Hematopoietic multipotent progenitor cell (in vitro differentiated cells): Measurements from ENCODE around the gene DOK3. TPM values are rescaled to one million over a fixed set of nuclear protein-coding genes. Genes with fewer than 3 reads are reported as not detected.

Experiments used
- DNase-seq, 3 donors: peaks; one replicate each; pipeline ENCODE4 v3.0.0-alpha.2; 2011 to 2015; ENCODE audit warnings: low read depth in 2 of 3, low spot score in 2 of 3
- total RNA-seq: library from RNA; depleted of rRNA; stranded (reverse); fragments of >200 nt; gene quantifications from one replicate; pipeline ENCODE4 v1.2.3, GENCODE V29; 2012

Gene DOK3
- total RNA-seq, 1 donor = 57.1 TPM

- DNase-seq = peak; percentile 92 to 96 (median 94)
Measured at GRCh38 chr5:177455661-177456590, 53.7 kb downstream of the DOK3 start.

- DNase-seq = peak; percentile 81 to 84 (median 84)
Measured at GRCh38 chr5:177455036-177455660, 54.5 kb downstream of the DOK3 start.

- peak; percentile 92 to 100 (median 92) for DNase-seq
Measured at GRCh38 chr5:177454397-177455035, 55.1 kb downstream of the DOK3 start.

GRCh38 chr5:177453852-177454396 is 55.7 kb downstream of the DOK3 start:
- DNase-seq = peak in 2 of 3 donors; percentile 56 to 86

GRCh38 chr5:177452688-177453638 is 56.7 kb downstream of the DOK3 start:
- DNase-seq = no peak

Other genes starting within 250 kb of the DOK3 start
- gene RAB24, start 206.1 kb downstream of the DOK3 start, total RNA-seq = 32.6 TPM
- gene PRELID1, start 206.0 kb downstream of the DOK3 start, total RNA-seq = 105 TPM
- 11.0 TPM for gene MXD3, start 197.9 kb downstream of the DOK3 start, total RNA-seq
- gene LMAN2, start 158.2 kb downstream of the DOK3 start, total RNA-seq = 423 TPM
- gene RGS14, start 151.9 kb downstream of the DOK3 start, total RNA-seq = 46.0 TPM
- under 0.01 TPM for gene SLC34A1, start 125.4 kb downstream of the DOK3 start, total RNA-seq
- not detected for gene PFN3, start 109.2 kb downstream of the DOK3 start, total RNA-seq
- 3.2 TPM for gene F12, start 100.3 kb downstream of the DOK3 start, total RNA-seq
- gene GRK6, start 83.2 kb downstream of the DOK3 start, total RNA-seq = 98.0 TPM
- gene PRR7, start 63.0 kb downstream of the DOK3 start, total RNA-seq = 30.7 TPM
- gene DBN1, start 36.2 kb downstream of the DOK3 start, total RNA-seq = 28.5 TPM
- 21.3 TPM for gene PDLIM7, start 12.2 kb downstream of the DOK3 start, total RNA-seq
- gene DDX41, start 7.1 kb upstream of the DOK3 start, total RNA-seq = 166 TPM
- gene FAM193B, start 44.7 kb upstream of the DOK3 start, total RNA-seq = 35.5 TPM
- 67.9 TPM for gene TMED9, start 82.4 kb upstream of the DOK3 start, total RNA-seq
- gene B4GALT7, start 90.3 kb upstream of the DOK3 start, total RNA-seq = 38.0 TPM